ENCODE data around the gene C16orf92.
A peak's percentile ranks its signal among the peaks of the same experiment; 100 is the strongest.

The C16orf92 gene

DNA sequence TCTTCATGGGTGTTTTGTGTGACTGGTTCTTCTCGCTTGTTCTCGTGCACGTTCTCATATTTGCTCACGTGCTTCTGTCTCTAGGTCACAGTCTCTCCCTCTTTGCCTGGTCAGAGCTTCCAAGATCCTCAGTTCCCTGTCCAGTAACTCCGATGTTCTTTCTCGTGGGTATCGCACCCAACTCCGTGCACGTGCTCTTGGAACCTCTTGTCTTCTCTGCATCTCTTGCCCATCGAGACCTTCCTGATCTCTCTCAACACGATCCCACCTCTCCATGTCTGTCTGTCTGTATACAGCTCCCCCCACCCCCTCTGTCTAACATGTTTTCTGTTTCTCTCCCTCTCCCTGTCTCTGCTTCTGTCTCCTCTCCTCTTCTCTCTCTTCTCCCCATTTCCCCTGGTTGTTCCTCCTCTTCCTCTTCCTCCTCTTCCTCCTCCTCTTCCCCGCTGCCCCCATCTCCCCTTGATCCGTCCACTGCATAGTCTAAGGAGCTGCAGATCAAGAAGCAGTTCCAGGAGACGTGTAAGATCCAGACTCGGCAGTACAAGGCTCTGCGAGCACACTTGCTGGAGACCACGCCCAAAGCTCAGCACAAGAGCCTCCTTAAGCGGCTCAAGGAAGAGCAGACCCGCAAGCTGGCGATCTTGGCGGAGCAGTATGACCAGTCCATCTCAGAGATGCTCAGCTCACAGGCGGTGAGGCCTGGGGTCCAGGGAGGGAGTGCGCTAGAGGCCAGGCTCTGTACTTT lies 33.7 kb upstream of the C16orf92 start:
- no peak for DNase-seq

DNA sequence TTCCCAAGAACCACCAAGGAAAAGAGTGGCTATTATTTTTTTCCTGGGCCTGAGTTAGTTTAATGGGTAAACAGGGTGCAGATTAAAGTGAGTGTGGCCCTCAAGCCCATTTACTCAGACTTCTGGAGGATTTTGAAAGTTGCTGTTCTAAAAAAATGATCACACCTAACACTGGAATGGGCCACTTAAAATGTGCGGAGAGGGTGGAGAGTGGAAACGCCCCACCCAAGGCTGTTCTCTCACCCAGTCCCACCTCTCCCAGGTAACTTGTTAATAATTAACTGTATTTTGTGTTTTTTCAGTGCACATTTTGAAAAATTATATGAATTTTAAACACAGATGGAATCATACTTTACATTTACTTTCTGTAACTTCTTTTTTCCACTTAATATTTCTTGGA lies 33.0 kb upstream of the C16orf92 start:
- no peak for DNase-seq

GRCh38 chr16:29990883-29991570 lies 32.0 kb upstream of the C16orf92 start:
- no peak for DNase-seq

GRCh38 chr16:29991571-29991904 lies 31.5 kb upstream of the C16orf92 start:
- no peak for DNase-seq

GRCh38 chr16:29992344-29992967 lies 30.5 kb upstream of the C16orf92 start:
- no peak for DNase-seq

GRCh38 chr16:29993191-29993902 lies 29.7 kb upstream of the C16orf92 start:
- no peak for DNase-seq

- no peak for DNase-seq
Measured at GRCh38 chr16:29993903-29994599, 28.9 kb upstream of the C16orf92 start.

GRCh38 chr16:29994600-29995323 lies 28.2 kb upstream of the C16orf92 start:
- no peak for DNase-seq

DNA sequence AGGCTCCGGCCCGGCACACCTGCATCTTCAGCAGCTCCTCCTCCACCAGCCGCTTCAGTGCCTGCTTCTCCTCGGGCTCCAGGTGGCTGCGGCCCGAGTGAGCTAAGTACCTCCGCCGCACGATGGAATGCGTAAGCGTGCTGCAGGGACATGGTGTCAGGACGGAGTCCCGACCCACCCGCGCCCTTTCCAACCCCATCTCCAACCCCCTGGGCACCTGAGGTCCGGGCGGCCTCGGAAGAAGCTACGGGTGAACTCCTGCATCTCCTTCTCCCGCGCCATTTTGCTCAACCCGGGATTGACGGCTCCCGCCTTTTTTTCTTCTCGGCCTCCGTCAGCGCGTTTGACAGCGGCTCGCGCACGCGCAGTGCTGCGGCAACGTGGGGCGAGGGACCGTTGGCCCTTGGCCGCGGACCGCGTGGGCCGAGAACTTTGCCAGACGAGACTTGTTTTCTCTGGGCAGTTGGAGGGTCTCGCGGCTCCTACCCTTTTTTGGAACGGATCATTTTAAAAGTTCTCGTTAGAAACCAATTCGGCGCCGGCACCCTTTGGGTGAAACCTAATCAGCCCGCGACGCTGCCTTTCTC lies 27.6 kb upstream of the C16orf92 start, which contains the start of gene HIRIP3:
Gene HIRIP3 (minus strand): TSS at position 294 of the 587 bp plus-strand sequence. CDS start 12 bp downstream, at position 282.
- DNase-seq: peak; percentile 82

- peak; percentile 93 for DNase-seq
Measured at GRCh38 chr16:29995911-29996765, 26.9 kb upstream of the C16orf92 start, which contains the start of gene INO80E. Gene INO80E, plus strand, starts transcription at chr16:29996241. Its CDS starts 70 bp downstream, at chr16:29996311.

DNA sequence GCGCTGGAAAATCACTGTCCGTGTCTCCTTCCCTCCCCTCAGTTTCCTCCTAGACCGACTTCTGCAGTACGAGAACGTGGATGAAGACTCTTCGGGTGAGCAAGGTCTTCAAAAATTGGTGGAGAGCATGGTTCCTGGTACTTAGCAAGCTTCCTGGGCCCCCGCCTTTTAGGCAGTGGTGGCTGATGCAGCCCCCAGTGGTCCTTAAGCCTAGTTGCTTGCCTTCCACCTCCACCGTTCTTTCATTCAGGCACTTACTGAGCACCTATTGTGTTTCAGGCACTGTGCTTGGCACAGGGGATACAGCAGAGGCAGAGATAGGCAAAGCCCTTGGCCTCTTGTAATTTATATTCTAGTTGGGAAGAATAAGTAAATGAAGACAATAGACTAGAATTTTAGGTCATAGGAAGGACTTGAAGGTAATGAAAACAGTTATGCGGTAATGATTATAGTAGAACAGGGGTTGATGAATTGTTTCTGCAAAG lies 26.2 kb upstream of the C16orf92 start:
- no peak for DNase-seq

DNA sequence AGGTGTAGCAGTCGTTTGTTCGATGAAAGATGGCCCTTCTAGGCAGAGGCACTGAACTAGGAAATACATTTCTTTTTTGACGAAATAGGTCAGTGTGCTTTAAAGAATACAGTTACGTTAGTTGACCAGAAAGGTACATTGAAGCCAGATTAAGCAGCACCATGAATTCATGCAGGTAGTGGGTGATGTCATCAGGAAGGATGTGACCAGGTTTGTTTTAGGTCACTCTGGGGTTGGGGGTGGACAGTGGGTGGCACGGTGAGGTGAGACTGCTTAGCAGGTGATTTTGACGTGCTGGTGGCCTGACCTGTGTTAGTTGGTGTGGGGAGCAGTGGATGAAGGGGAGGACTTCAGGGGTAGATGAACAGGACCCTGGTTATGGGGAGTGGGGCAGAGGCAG lies 23.4 kb upstream of the C16orf92 start:
- no peak for DNase-seq

- DNase-seq: no peak
Measured at GRCh38 chr16:30000735-30001631, 22.0 kb upstream of the C16orf92 start.

DNA sequence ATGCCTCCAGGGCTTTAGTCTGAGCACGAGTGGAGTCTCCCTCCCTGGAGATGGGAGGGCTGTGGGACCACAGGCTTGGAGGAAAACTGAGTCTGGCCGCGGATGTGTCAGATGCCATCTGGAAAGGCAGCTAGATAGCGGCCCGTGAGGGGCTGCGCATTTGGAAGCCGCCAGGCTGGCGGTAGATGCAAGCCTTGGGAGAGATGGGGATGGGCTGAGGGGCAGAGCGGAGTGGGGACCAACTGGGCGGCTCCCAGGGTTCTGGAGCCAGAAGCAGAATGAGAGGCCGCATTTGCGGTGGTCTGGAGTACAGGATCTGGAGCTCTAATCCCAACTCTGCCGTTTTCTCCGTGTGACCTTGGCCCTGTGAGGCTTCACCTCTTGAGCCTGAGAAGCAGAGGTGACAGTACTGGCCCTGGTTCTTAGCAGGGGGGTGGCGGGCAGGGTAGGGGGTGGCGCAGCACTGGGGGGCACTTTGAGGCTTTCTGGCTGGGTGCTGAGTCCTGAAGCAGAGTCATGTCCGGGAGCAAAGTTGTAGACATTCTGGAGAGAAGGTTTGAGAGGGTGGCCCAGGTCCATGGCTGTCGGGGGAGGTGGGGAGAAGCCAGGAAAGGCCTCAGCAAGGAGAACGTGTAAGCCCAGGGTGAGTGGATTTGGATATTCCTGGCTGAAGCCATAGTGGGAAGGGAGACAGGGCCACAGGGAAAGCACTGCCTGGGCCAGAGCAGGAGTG lies 20.2 kb upstream of the C16orf92 start:
- no peak for DNase-seq

- no peak for DNase-seq
Measured at GRCh38 chr16:30003670-30004423, 19.2 kb upstream of the C16orf92 start.

DNA sequence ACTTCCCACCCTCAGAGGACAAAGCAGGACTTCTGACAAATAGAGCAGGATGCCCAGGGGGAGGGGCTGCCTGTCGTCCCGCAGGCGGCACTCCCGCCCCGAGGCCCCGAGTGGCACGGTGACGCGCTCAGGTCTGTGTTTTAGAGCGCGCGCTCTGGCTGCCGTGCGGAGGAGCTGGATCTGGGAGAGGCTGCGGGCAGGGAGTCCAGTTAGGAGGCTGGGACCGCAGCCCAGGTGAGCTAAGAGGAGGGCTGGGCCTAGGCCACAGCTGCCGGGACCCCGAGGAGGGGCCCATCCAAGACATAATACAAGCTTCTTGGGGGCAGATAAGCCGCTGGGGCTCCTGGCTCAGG lies 18.6 kb upstream of the C16orf92 start:
- peak; percentile 83 for DNase-seq

- DNase-seq: peak; percentile 83
Measured at GRCh38 chr16:30004811-30005242, 18.2 kb upstream of the C16orf92 start.
